HepG2 (cell line): Measurements from ENCODE around the gene NKAIN2. TPM values are rescaled to one million over a fixed set of nuclear protein-coding genes. Genes with fewer than 3 reads are reported as not detected.

Experiments used
- ATAC-seq: fragments of 200-7000 bp; cut with Tn5 transposase; 3 replicates; pipeline ENCODE4 v1.9.1; 2020; ENCODE audit warnings: mild to moderate bottlenecking, moderate library complexity
- BruUV-seq: library from RNA; stranded (reverse); fragments of 400-500 nt; replicated peaks from 2 replicates; lab custom pipeline; 2021; lab: Mats Ljungman, UMichigan
- CTCF ChIA-PET: fragments of 300-600 bp; formaldehyde crosslinking; extraction: SDS; loops from one replicate; lab custom pipeline; 2021; ENCODE audit warnings: low total read pairs, inconsistent platforms, low intra/inter-chr PET ratio; lab: Yijun Ruan, JAX
- POLR2A ChIA-PET: fragments of 350-600 bp; sonication (Branson Sonifier 250); formaldehyde crosslinking; loops from one replicate; lab custom pipeline; 2020; ENCODE audit warnings: antibody characterized with exemption, inconsistent platforms; lab: Yijun Ruan, JAX
- DNase-seq: peaks from one replicate; pipeline ENCODE4 v3.0.0-alpha.2; 2015; ENCODE audit warnings: low spot score
- FAIRE-seq: peaks from 3 replicates; lab custom pipeline; 2011; peaks lifted over from hg19 to GRCh38; lab: Jason Lieb, UNC
- H2AFZ ChIP-seq: one replicate; pipeline ENCODE4 v1.6.1; 2011; ENCODE audit warnings: low read length, inconsistent platforms
- H3K27ac ChIP-seq: fragments of 300-600 bp; 3 replicates; pipeline ENCODE4 v1.8.0; 2011; ENCODE audit warnings: mixed run types, mild to moderate bottlenecking, mixed read lengths, low read length, inconsistent platforms; ENCODE audit not compliant: insufficient read depth; ENCODE audit errors: extremely low read length
- H3K27me3 ChIP-seq, 2 experiments: fragments of 200-600 bp in 1 of 2; 2 replicates in 1 of 2; 3 replicates in 1 of 2; pipeline versions ENCODE4 v1.6.0 to v1.8.0; 2011; ENCODE audit warnings: low read length in 2 of 2, mild to moderate bottlenecking in 2 of 2, moderate library complexity in 2 of 2, inconsistent platforms in 1 of 2; ENCODE audit not compliant: insufficient read depth in 2 of 2, control insufficient read depth in 1 of 2
- H3K36me3 ChIP-seq, 2 experiments: fragments of 200-600 bp in 1 of 2; replicated peaks in 1 of 2; 2 replicates in 1 of 2; 3 replicates in 1 of 2; pipeline versions ENCODE4 v1.5.1 to v1.8.0; 2011; ENCODE audit warnings: low read length in 2 of 2, inconsistent platforms in 1 of 2; ENCODE audit not compliant: insufficient read depth in 2 of 2, control insufficient read depth in 1 of 2
- H3K4me1 ChIP-seq: 2 replicates; pipeline ENCODE4 v1.5.1; 2012; ENCODE audit warnings: low read length, inconsistent platforms; ENCODE audit not compliant: insufficient read depth
- H3K4me2 ChIP-seq: 2 replicates; pipeline ENCODE4 v1.6.0; 2011; ENCODE audit warnings: low read depth, low read length, inconsistent platforms
- H3K4me3 ChIP-seq, 3 experiments: fragments of 200-600 bp in 1 of 3; sonication (generic), shearing (Covaris generic) in 1 of 3; replicated peaks in 1 of 3; 2 replicates each; pipeline ENCODE4 v1.5.1; 2011 to 2016; ENCODE audit warnings: low read length in 3 of 3, inconsistent platforms in 2 of 3, low read depth in 2 of 3, mild to moderate bottlenecking in 2 of 3, control low read depth in 1 of 3, mixed read lengths in 1 of 3; ENCODE audit not compliant: insufficient read depth in 1 of 3
- H3K79me2 ChIP-seq: one replicate; pipeline ENCODE4 v1.6.1; 2011; ENCODE audit warnings: low read length, inconsistent platforms; ENCODE audit not compliant: insufficient read depth
- H3K9ac ChIP-seq: 2 replicates; pipeline ENCODE4 v1.6.0; 2011; ENCODE audit warnings: mild to moderate bottlenecking, low read depth, low read length, inconsistent platforms; ENCODE audit not compliant: insufficient read depth
- H3K9me3 ChIP-seq: 2 replicates; pipeline ENCODE4 v1.5.1; 2012; ENCODE audit warnings: mild to moderate bottlenecking, low read length
- H4K20me1 ChIP-seq: 2 replicates; pipeline ENCODE4 v1.6.0; 2011; ENCODE audit warnings: inconsistent platforms, mild to moderate bottlenecking, low read length, moderate library complexity; ENCODE audit not compliant: insufficient read depth
- CCDC6 ChIP-seq: sonication (generic); formaldehyde crosslinking; IDR thresholded peaks from 2 replicates; pipeline ENCODE4 v1.8.1; 2022; ENCODE audit warnings: mild to moderate bottlenecking, missing genetic modification reagents, moderate library complexity
- CENPX ChIP-seq: sonication (generic); formaldehyde crosslinking; IDR thresholded peaks from 2 replicates; pipeline ENCODE4 v1.9.0; 2021; ENCODE audit warnings: mild to moderate bottlenecking, missing genetic modification reagents, moderate library complexity
- SATB2 ChIP-seq: sonication (generic); formaldehyde crosslinking; IDR thresholded peaks from 2 replicates; pipeline ENCODE4 v1.5.0; 2020; ENCODE audit warnings: missing genetic modification reagents
- TAF15 ChIP-seq: fragments of 200-400 bp; formaldehyde crosslinking; IDR thresholded peaks from one replicate; pipeline ENCODE4 v1.6.1; 2018; ENCODE audit warnings: mild to moderate bottlenecking, low read depth, low read length; ENCODE audit not compliant: poor library complexity, severe bottlenecking
- TOPORS ChIP-seq: sonication (generic); formaldehyde crosslinking; IDR thresholded peaks from 2 replicates; pipeline ENCODE4 v1.8.0; 2023; ENCODE audit warnings: mild to moderate bottlenecking, missing genetic modification reagents
- USF2 ChIP-seq, 2 experiments: sonication (generic) in 1 of 2; formaldehyde crosslinking in 1 of 2; IDR thresholded peaks; 2 replicates each; pipeline versions ENCODE4 v1.5.1 to v1.6.1; 2011 to 2020; ENCODE audit warnings: borderline replicate concordance in 1 of 2, low read depth in 1 of 2, low read length in 1 of 2, mild to moderate bottlenecking in 1 of 2, missing genetic modification reagents in 1 of 2, moderate library complexity in 1 of 2
- ZFP36L1 ChIP-seq: sonication (generic); formaldehyde crosslinking; IDR thresholded peaks from 2 replicates; pipeline ENCODE4 v1.8.0; 2022; ENCODE audit warnings: mild to moderate bottlenecking, missing genetic modification reagents, moderate library complexity
- ZNF275 ChIP-seq: sonication (generic); formaldehyde crosslinking; IDR thresholded peaks from 2 replicates; pipeline ENCODE4 v1.8.0; 2022; ENCODE audit warnings: missing genetic modification reagents, mild to moderate bottlenecking, inconsistent platforms, borderline replicate concordance
- ZNF318 ChIP-seq: sonication (generic); formaldehyde crosslinking; IDR thresholded peaks from 2 replicates; pipeline ENCODE4 v1.4.0; 2020; ENCODE audit warnings: mild to moderate bottlenecking, missing genetic modification reagents
- ZNF484 ChIP-seq: sonication (generic); formaldehyde crosslinking; IDR thresholded peaks from 2 replicates; pipeline ENCODE4 v1.5.1; 2020; ENCODE audit warnings: mild to moderate bottlenecking, low read depth, missing genetic modification reagents, borderline replicate concordance
- ZNF709 ChIP-seq: sonication (generic); formaldehyde crosslinking; IDR thresholded peaks from 2 replicates; pipeline ENCODE4 v1.5.0; 2020; ENCODE audit warnings: mild to moderate bottlenecking, missing genetic modification reagents
- WGBS: methylation state at CpG from one replicate; pipeline ENCODE4 v1.1.6; 2017; ENCODE audit warnings: low lambda C conversion rate; 5-methylcytosine and 5-hydroxymethylcytosine counted together
- in situ Hi-C: cut with HindIII; loops from 2 replicates; pipeline ENCODE4 v1.10.0; 2017; ENCODE audit warnings: low pct_unique_long_range_greater_than_20kb; ENCODE audit not compliant: extremely low pct_ligation_motif_present
- intact Hi-C: fragments of 100-400 bp; cut with micrococcal nuclease; formaldehyde crosslinking; loops from one replicate; pipeline ENCODE4 v1.10.0; 2022; ENCODE audit not compliant: unreplicated experiment
- polyA plus RNA-seq, 8 experiments: library from polyadenylated mRNA; depleted of rRNA in 3 of 8; stranded (reverse) in 7 of 8; unstranded in 1 of 8; fragments of >200 nt; fragmentation: Illumina TruSeq in 4 of 8; extraction: Trizol in 4 of 8; gene quantifications; 2 replicates each; pipeline versions ENCODE4 v1.2.1 to v1.2.3, GENCODE V29; 2011 to 2016; ENCODE audit warnings: low read depth in 4 of 8, missing spikeins in 1 of 8, mixed read lengths in 1 of 8; ENCODE audit not compliant: insufficient read depth in 1 of 8
- total RNA-seq, 5 experiments: library from RNA; depleted of rRNA; stranded (reverse); fragments of >200 nt; fragmentation: Illumina TruSeq; extraction: Trizol; gene quantifications; 2 replicates each; pipeline ENCODE4 v1.2.3, GENCODE V29; 2016; ENCODE audit warnings: low read depth in 1 of 5

The NKAIN2 gene
- total and polyA plus RNA-seq, 2 of the 13 experiments (the other 11 are each of a cell fraction or from before 2014, with no cell fraction given): not detected

- H3K4me1 ChIP-seq: no peaks in the 10 kb centered on the region
- H3K4me2 ChIP-seq: no peak overlapping the region
- no peak for FAIRE-seq
- H3K27ac ChIP-seq: no peak overlapping the region
- POLR2A ChIA-PET: no interaction called here
- H3K36me3 ChIP-seq: no peaks in the 10 kb centered on the region
- H3K4me3 ChIP-seq: no peak overlapping the region
- in situ Hi-C loops: no loop called here
- no peaks in the 10 kb centered on the region for H3K27me3 ChIP-seq
- H4K20me1 ChIP-seq: no peaks in the 10 kb centered on the region
- 11% methylated on average over 2 of the region's 2 CpGs for WGBS
- no peaks in the 10 kb centered on the region for H3K79me2 ChIP-seq
- BruUV-seq: no TSS peak
- ATAC-seq: no peak
- no peak for TF ChIP-seq ZNF709
- no peak for TF ChIP-seq CENPX (CRISPR knock-in tag)
- TF ChIP-seq ZNF484: no peak
- TF ChIP-seq TOPORS: no peak
- TF ChIP-seq SATB2: no peak
- no peak for TF ChIP-seq USF2 (IDR thresholded peaks at IDR 0.05; ENCODE audit: low read depth, low read length)
- TF ChIP-seq USF2 (CRISPR knock-in tag; IDR thresholded peaks at IDR 0.05; ENCODE audit: borderline replicate concordance): no peak
- TF ChIP-seq ZNF318: no peak
- TF ChIP-seq ZFP36L1 (CRISPR knock-in tag): no peak
- no peak for TF ChIP-seq ZNF275 (CRISPR knock-in tag)
- TF ChIP-seq CCDC6: no peak
- TF ChIP-seq TAF15: no peak
- TF ChIP-seq, all 625 proteins: peak for 0
- no peak overlapping the region for H3K9ac ChIP-seq
- no peak for DNase-seq
- no peak overlapping the region for H2AFZ ChIP-seq
- intact Hi-C loops: no loop called here
- CTCF ChIA-PET: no interaction called here
- no peaks in the 10 kb centered on the region for H3K9me3 ChIP-seq
Measured at GRCh38 chr6:124396361-124396760, 592.7 kb downstream of the NKAIN2 start.
